SK-N-SH (cell line): ENCODE measurements around the gene KCNB1. TPM values are rescaled to one million over a fixed set of nuclear protein-coding genes. Genes with fewer than 3 reads are reported as not detected.

ENCODE experiments used
- CTCF ChIP-seq: fragments of 200-600 bp; sonication (generic); IDR thresholded peaks from 2 replicates; pipeline ENCODE4 v1.6.1; 2017; ENCODE audit warnings: antibody characterized with exemption, mild to moderate bottlenecking, moderate library complexity
- ELF1 ChIP-seq: IDR thresholded peaks from 2 replicates; pipeline ENCODE4 v1.4.0; 2012
- EP300 ChIP-seq, 2 experiments: IDR thresholded peaks; 2 replicates each; pipeline versions ENCODE4 v1.4.0 to v1.6.1; 2012; ENCODE audit warnings: borderline replicate concordance in 1 of 2, low read depth in 1 of 2, low read length in 1 of 2
- EZH2phosphoT487 ChIP-seq: fragments of 200-600 bp; sonication (generic); IDR thresholded peaks from 2 replicates; pipeline ENCODE4 v1.6.1; 2017; ENCODE audit warnings: low read depth, mixed run types, mild to moderate bottlenecking, antibody characterized with exemption, moderate library complexity, borderline replicate concordance
- FOSL2 ChIP-seq: IDR thresholded peaks from 2 replicates; pipeline ENCODE4 v1.4.0; 2012; ENCODE audit warnings: low read depth, mild to moderate bottlenecking, moderate library complexity, borderline replicate concordance
- FOXJ3 ChIP-seq: sonication (generic); formaldehyde crosslinking; IDR thresholded peaks from 2 replicates; pipeline ENCODE4 v1.5.1; 2020; ENCODE audit warnings: mild to moderate bottlenecking, missing genetic modification reagents
- FOXM1 ChIP-seq: IDR thresholded peaks from 2 replicates; pipeline ENCODE4 v1.4.0; 2012; ENCODE audit warnings: low read depth, mild to moderate bottlenecking
- GABPA ChIP-seq: IDR thresholded peaks from 2 replicates; pipeline ENCODE4 v1.4.0; 2012; ENCODE audit warnings: low read depth, mild to moderate bottlenecking
- GATA2 ChIP-seq: sonication (generic); formaldehyde crosslinking; IDR thresholded peaks from 2 replicates; pipeline ENCODE4 v1.5.0; 2020; ENCODE audit warnings: mild to moderate bottlenecking, missing genetic modification reagents
- JUND ChIP-seq: IDR thresholded peaks from 2 replicates; pipeline ENCODE4 v1.4.0; 2012
- NRF1 ChIP-seq: IDR thresholded peaks from 2 replicates; pipeline ENCODE4 v1.6.1; 2012; ENCODE audit warnings: low read depth, mild to moderate bottlenecking, low read length
- PBX3 ChIP-seq: IDR thresholded peaks from 2 replicates; pipeline ENCODE4; 2012
- POLR2AphosphoS5 ChIP-seq: IDR thresholded peaks from 2 replicates; pipeline ENCODE4 v1.6.1; 2012; ENCODE audit warnings: low read depth, low read length
- RAD21 ChIP-seq: IDR thresholded peaks from 2 replicates; pipeline ENCODE4 v1.6.1; 2012; ENCODE audit warnings: mild to moderate bottlenecking, low read length
- RCOR1 ChIP-seq: fragments of 150-350 bp; IDR thresholded peaks from 2 replicates; pipeline ENCODE4 v1.6.1; 2017; ENCODE audit warnings: antibody characterized with exemption, low read length
- RXRA ChIP-seq: IDR thresholded peaks from 2 replicates; pipeline ENCODE4 v1.4.0; 2012; ENCODE audit warnings: low read depth, mild to moderate bottlenecking, borderline replicate concordance
- SMC3 ChIP-seq: IDR thresholded peaks from 2 replicates; pipeline ENCODE4 v1.6.1; 2012; ENCODE audit warnings: low read depth, low read length, improper control_type of control experiment
- TCF12 ChIP-seq: IDR thresholded peaks from 2 replicates; pipeline ENCODE4 v1.4.0; 2012
- TEAD4 ChIP-seq: IDR thresholded peaks from 2 replicates; pipeline ENCODE4 v1.4.0; 2012; ENCODE audit warnings: mild to moderate bottlenecking, borderline replicate concordance; ENCODE audit not compliant: insufficient read depth
- USF1 ChIP-seq: IDR thresholded peaks from 2 replicates; pipeline ENCODE4 v1.4.0; 2012; ENCODE audit warnings: low read depth, borderline replicate concordance
- YY1 ChIP-seq: IDR thresholded peaks from 2 replicates; pipeline ENCODE4 v1.4.0; 2012; ENCODE audit warnings: low read depth, mild to moderate bottlenecking
- polyA plus RNA-seq, 3 experiments: library from polyadenylated mRNA; depleted of rRNA; stranded (reverse); fragments of >200 nt; gene quantifications; 2 replicates each; pipeline ENCODE4 v1.2.3, GENCODE V29; 2012
- TF ChIP-seq, protein P1 (sequence below): fragments of 150-350 bp; IDR thresholded peaks from 2 replicates; pipeline ENCODE4 v1.6.1; 2017; ENCODE audit warnings: antibody characterized with exemption, low read length, low read depth, borderline replicate concordance
- TF ChIP-seq, protein P2 (sequence below): fragments of 150-350 bp; IDR thresholded peaks from 2 replicates; pipeline ENCODE4 v1.6.1; 2016; ENCODE audit warnings: mild to moderate bottlenecking, low read depth, low read length
- TF ChIP-seq, protein P3 (sequence below): IDR thresholded peaks from 2 replicates; pipeline ENCODE4 v1.4.0; 2012; ENCODE audit warnings: low read depth

KCNB1 gene
- polyA plus RNA-seq, 1 of the 3 experiments (the other 2 are of a cell fraction) = 0.82 TPM

DNA sequence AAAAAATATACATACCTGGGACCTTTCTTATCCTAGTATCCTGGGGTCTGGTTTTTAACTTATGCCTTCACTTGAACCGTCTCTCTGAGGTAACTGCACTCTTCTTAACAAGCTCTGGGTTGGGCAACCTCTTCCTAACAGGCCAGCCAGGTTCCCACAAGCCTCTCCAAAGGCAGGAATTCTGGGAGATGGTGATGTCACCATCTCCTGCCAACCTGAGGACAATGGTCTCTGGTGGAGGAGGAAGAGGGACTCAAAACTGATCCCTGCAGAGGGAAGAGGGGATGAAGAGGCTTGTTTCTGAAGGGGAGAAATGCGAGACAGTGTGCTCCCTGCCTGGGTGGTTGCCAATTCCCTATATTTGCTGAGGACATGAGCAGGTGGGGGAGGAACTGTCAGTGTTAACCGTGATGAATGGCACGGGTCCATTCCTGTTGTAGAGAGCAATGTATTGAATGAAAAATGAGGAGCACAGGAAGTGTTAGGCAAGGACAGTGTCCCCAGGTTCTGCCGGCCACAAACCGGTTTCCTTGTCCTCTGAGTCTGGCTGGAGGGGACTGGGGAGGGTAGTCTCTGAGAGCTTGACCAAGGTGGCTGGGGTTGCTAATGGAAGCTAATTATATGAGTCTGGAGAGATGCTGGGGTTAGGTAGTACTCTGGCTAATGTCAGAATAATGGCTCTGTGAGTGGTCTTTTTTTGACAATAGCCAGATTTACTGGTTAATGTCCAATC, 95.5 kb downstream of the KCNB1 start (continued):
- TF ChIP-seq USF1 (no peak), POLR2AphosphoS5 (no peak), TEAD4 (no peak), GABPA (no peak), FOXM1 (no peak), TCF12 (peak; percentile 56; the same call in 1 of the 2 replicates), GATA2 (peak; percentile 82), RXRA (no peak), RCOR1 (no peak), ELF1 (no peak), FOSL2 (no peak), FOXJ3 (CRISPR knock-in tag) (peak; percentile 55; the same call in 1 of the 2 replicates), EZH2phosphoT487 (no peak), JUND (no peak), PBX3 (no peak), CTCF (no peak), SMC3 (no peak), NRF1 (no peak), EP300 (IDR thresholded peaks at IDR 0.05; ENCODE audit: borderline replicate concordance in 1 of 2, low read depth in 1 of 2, low read length in 1 of 2) (peak in 1 of 2 experiments; percentile 98; a peak in 2 of 4 replicates), RAD21 (no peak; the same call in 1 of the 2 replicates), YY1 (no peak)
- TF ChIP-seq, protein P1, sequence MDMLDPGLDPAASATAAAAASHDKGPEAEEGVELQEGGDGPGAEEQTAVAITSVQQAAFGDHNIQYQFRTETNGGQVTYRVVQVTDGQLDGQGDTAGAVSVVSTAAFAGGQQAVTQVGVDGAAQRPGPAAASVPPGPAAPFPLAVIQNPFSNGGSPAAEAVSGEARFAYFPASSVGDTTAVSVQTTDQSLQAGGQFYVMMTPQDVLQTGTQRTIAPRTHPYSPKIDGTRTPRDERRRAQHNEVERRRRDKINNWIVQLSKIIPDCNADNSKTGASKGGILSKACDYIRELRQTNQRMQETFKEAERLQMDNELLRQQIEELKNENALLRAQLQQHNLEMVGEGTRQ = no peak
- TF ChIP-seq, protein P2, sequence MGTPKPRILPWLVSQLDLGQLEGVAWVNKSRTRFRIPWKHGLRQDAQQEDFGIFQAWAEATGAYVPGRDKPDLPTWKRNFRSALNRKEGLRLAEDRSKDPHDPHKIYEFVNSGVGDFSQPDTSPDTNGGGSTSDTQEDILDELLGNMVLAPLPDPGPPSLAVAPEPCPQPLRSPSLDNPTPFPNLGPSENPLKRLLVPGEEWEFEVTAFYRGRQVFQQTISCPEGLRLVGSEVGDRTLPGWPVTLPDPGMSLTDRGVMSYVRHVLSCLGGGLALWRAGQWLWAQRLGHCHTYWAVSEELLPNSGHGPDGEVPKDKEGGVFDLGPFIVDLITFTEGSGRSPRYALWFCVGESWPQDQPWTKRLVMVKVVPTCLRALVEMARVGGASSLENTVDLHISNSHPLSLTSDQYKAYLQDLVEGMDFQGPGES = no peak
- TF ChIP-seq, protein P3, sequence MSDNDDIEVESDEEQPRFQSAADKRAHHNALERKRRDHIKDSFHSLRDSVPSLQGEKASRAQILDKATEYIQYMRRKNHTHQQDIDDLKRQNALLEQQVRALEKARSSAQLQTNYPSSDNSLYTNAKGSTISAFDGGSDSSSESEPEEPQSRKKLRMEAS = no peak
- TF ChIP-seq, all 33 proteins: peak for 6
